Smooth muscle cell (in vitro differentiated cells): ENCODE results near the gene INTS7. TPM values are rescaled to one million over a fixed set of nuclear protein-coding genes. Genes with fewer than 3 reads are reported as not detected.
A peak's percentile ranks its signal among the peaks of the same experiment; 100 is the strongest.

Source experiments
- DNase-seq: peaks from one replicate; lab custom pipeline; 2025; ENCODE audit not compliant: unreplicated experiment; lab: John Stamatoyannopoulos, UW
- H2AFZ ChIP-seq: fragments of 200-600 bp; sonication (generic); 2 replicates; pipeline ENCODE4 v1.6.0; 2016; ENCODE audit warnings: antibody characterized with exemption, low read depth, mild to moderate bottlenecking
- H3F3A ChIP-seq: fragments of 200-600 bp; sonication (generic); 2 replicates; pipeline ENCODE4 v1.6.0; 2017; ENCODE audit warnings: antibody characterized with exemption, low read depth
- H3K27ac ChIP-seq: fragments of 200-600 bp; sonication (generic); 2 replicates; pipeline ENCODE4 v1.5.1; 2016; ENCODE audit warnings: low read depth, mild to moderate bottlenecking
- H3K27me3 ChIP-seq: fragments of 200-600 bp; sonication (generic); 2 replicates; pipeline ENCODE4 v1.6.1; 2016; ENCODE audit warnings: low read depth, mild to moderate bottlenecking
- H3K36me3 ChIP-seq: fragments of 200-600 bp; sonication (generic); 2 replicates; pipeline ENCODE4 v1.5.1; 2016; ENCODE audit warnings: low read depth
- H3K4me1 ChIP-seq: fragments of 200-600 bp; sonication (generic); 2 replicates; pipeline ENCODE4 v1.5.1; 2016; ENCODE audit warnings: low read depth
- H3K4me2 ChIP-seq: fragments of 200-600 bp; sonication (generic); 2 replicates; pipeline ENCODE4 v1.6.0; 2016; ENCODE audit warnings: mild to moderate bottlenecking
- H3K4me3 ChIP-seq: fragments of 200-600 bp; sonication (generic); 2 replicates; pipeline ENCODE4 v1.5.1; 2016; ENCODE audit warnings: mild to moderate bottlenecking
- H3K79me2 ChIP-seq: fragments of 200-600 bp; sonication (generic); 2 replicates; pipeline ENCODE4 v1.6.0; 2016; ENCODE audit warnings: low read depth, mild to moderate bottlenecking
- H3K9ac ChIP-seq: fragments of 200-600 bp; sonication (generic); 2 replicates; pipeline ENCODE4 v1.6.0; 2016; ENCODE audit warnings: low read depth
- H3K9me3 ChIP-seq: fragments of 200-600 bp; sonication (generic); replicated peaks from 2 replicates; pipeline ENCODE4 v1.5.1; 2016; ENCODE audit warnings: low read depth
- H4K20me1 ChIP-seq: fragments of 200-600 bp; sonication (generic); 2 replicates; pipeline ENCODE4 v1.6.0; 2016; ENCODE audit warnings: low read depth
- CTCF ChIP-seq: fragments of 200-600 bp; sonication (generic); IDR thresholded peaks from 2 replicates; pipeline ENCODE4 v1.5.1; 2017; ENCODE audit warnings: borderline replicate concordance, mild to moderate bottlenecking, antibody characterized with exemption; ENCODE audit not compliant: insufficient read depth, poor library complexity, severe bottlenecking
- WGBS: methylation state at CpG from one replicate; pipeline ENCODE4 v1.1.7; 2016; ENCODE audit warnings: low lambda C conversion rate; 5-methylcytosine and 5-hydroxymethylcytosine counted together
- polyA plus RNA-seq: library from polyadenylated mRNA; unstranded; fragments of >200 nt; fragmentation: Nextera tagmentation; extraction: Ambion mirVana; gene quantifications from 2 replicates; pipeline ENCODE4 v1.2.1, GENCODE V29; 2016
- total RNA-seq: library from RNA; depleted of rRNA; stranded (reverse); fragments of >200 nt; gene quantifications from 2 replicates; pipeline ENCODE4 v1.2.3, GENCODE V29; 2014

The INTS7 gene
- total and polyA plus RNA-seq, 2 experiments from 2014 or later: 5.9 to 9.5 TPM

GRCh38 chr1:212010004-212010403 lies 25.4 kb downstream of the INTS7 start:
- Histone ChIP-seq H3K36me3 (peaks cover 2% of the 10 kb centered on the region), H3K27ac (no peak overlapping the region), H3K9me3 (no peaks in the 10 kb centered on the region), H4K20me1 (no peaks in the 10 kb centered on the region), H3K9ac (no peak overlapping the region), H3K4me2 (no peak overlapping the region), H2AFZ (no peak overlapping the region), H3K27me3 (no peaks in the 10 kb centered on the region), H3K4me3 (no peak overlapping the region), H3K4me1 (no peaks in the 10 kb centered on the region), H3K79me2 (no peaks in the 10 kb centered on the region), H3F3A (no peaks in the 10 kb centered on the region)
- DNase-seq: no peak
- WGBS: 94% methylated on average over 3 of the region's 3 CpGs
- no peak for TF ChIP-seq CTCF

DNA sequence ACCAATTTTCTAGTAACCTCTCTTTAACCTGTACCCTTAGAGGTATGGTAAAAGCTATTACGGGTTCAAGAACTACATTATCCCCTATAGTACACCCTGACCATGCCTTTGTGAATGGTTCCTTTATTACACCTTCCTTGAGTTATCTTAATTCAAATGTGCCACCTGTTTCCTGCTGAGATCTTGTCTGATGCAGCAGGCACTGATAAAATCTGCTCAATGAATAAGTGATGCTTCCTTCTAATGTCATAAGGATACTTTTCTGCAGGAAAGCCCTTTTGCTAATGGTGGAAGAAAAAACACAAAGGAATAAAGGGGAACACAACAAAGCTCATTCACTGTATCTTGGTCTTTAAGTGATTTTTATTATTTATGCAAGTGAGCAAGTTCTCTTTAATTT lies 25.8 kb downstream of the INTS7 start:
- H2AFZ ChIP-seq: no peak overlapping the region

DNA sequence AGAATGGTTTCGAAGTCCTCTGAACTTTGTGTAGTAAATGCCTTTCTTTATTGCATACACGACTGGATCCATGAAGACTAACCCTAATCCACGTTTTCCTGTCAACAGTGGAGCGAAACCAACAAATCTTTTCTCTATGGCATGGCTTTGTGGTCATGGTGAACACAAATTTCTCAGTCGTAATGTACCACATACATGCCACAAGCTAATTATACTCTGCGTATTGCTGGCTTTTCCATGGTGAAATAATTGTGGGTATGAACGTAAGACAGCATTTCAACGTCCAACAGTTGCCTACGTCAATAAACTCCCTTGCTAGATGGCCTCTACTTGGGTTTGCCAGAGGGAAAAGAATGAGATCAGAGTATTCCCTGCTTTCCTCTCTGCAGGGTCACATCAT lies 27.5 kb downstream of the INTS7 start:
- no peaks in the 10 kb centered on the region for H3K79me2 ChIP-seq
- H4K20me1 ChIP-seq: no peaks in the 10 kb centered on the region
- no peak for DNase-seq
- H3K9ac ChIP-seq: no peak overlapping the region
- H3K4me3 ChIP-seq: no peak overlapping the region
- H3K9me3 ChIP-seq: no peaks in the 10 kb centered on the region
- H3F3A ChIP-seq: no peaks in the 10 kb centered on the region
- peaks cover 3% of the 10 kb centered on the region for H3K4me1 ChIP-seq
- TF ChIP-seq CTCF: no peak
- H2AFZ ChIP-seq: no peak overlapping the region
- H3K27me3 ChIP-seq: no peaks in the 10 kb centered on the region
- WGBS: 70% methylated on average over 9 of the region's 9 CpGs
- no peak overlapping the region for H3K27ac ChIP-seq
- H3K4me2 ChIP-seq: peak overlapping the region; percentile 22
- peaks cover 2% of the 10 kb centered on the region for H3K36me3 ChIP-seq

More for the DNA sequence above, 25.8 kb downstream of the INTS7 start:
- no peak for DNase-seq
- Histone ChIP-seq H3K36me3 (peaks cover 2% of the 10 kb centered on the region), H4K20me1 (no peaks in the 10 kb centered on the region), H3K4me2 (no peak overlapping the region), H3K4me3 (no peak overlapping the region), H3K27me3 (no peaks in the 10 kb centered on the region), H3K9me3 (no peaks in the 10 kb centered on the region), H3K79me2 (no peaks in the 10 kb centered on the region), H3K9ac (no peak overlapping the region), H3K4me1 (no peaks in the 10 kb centered on the region), H3K27ac (no peak overlapping the region), H3F3A (no peaks in the 10 kb centered on the region)
- 100% methylated on average over 1 of the region's 1 CpG for WGBS
- no peak for TF ChIP-seq CTCF

DNA sequence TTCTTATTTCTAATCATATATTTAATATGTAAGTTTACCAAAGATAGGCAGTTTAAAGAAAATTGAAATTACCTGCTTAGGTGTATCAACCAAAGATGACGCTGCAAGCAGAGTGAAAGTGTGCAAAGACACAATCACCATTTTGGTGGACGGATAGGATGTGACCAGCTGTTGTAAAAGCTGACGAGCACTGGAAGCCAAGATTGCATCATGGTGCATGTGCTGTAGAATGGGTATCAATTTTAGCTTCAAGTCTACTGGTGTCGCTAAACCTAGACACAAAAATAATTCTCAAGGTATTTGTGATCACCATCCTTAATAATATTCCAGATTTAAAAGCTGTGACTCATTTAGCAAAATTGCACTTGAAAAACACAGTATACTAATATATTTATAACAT lies 28.2 kb downstream of the INTS7 start:
- H2AFZ ChIP-seq: no peak overlapping the region
- peaks cover 2% of the 10 kb centered on the region for H3K36me3 ChIP-seq
- H4K20me1 ChIP-seq: no peaks in the 10 kb centered on the region
- no peak for DNase-seq
- H3K4me3 ChIP-seq: no peak overlapping the region
- no peaks in the 10 kb centered on the region for H3K79me2 ChIP-seq
- 95% methylated on average over 4 of the region's 4 CpGs for WGBS
- H3K9ac ChIP-seq: no peak overlapping the region
- TF ChIP-seq CTCF: no peak
- no peak overlapping the region for H3K4me2 ChIP-seq
- peaks cover 11% of the 10 kb centered on the region for H3K4me1 ChIP-seq
- H3K27ac ChIP-seq: no peak overlapping the region
- H3K9me3 ChIP-seq: no peaks in the 10 kb centered on the region
- H3K27me3 ChIP-seq: no peaks in the 10 kb centered on the region
- no peaks in the 10 kb centered on the region for H3F3A ChIP-seq
